ENCODE results near the gene FREM1.

- TF ChIP-seq USF2 (IDR thresholded peaks at IDR 0.05; ENCODE audit: low read depth, low read length) (no peak), CEBPB (IDR thresholded peaks at IDR 0.05; ENCODE audit: low read depth, low read length) (no peak), POLR2A (IDR thresholded peaks at IDR 0.05; ENCODE audit: low read depth, low read length) (no peak)
- TF ChIP-seq, protein P1, sequence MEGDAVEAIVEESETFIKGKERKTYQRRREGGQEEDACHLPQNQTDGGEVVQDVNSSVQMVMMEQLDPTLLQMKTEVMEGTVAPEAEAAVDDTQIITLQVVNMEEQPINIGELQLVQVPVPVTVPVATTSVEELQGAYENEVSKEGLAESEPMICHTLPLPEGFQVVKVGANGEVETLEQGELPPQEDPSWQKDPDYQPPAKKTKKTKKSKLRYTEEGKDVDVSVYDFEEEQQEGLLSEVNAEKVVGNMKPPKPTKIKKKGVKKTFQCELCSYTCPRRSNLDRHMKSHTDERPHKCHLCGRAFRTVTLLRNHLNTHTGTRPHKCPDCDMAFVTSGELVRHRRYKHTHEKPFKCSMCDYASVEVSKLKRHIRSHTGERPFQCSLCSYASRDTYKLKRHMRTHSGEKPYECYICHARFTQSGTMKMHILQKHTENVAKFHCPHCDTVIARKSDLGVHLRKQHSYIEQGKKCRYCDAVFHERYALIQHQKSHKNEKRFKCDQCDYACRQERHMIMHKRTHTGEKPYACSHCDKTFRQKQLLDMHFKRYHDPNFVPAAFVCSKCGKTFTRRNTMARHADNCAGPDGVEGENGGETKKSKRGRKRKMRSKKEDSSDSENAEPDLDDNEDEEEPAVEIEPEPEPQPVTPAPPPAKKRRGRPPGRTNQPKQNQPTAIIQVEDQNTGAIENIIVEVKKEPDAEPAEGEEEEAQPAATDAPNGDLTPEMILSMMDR (conservative IDR thresholded peaks at IDR 0.05; ENCODE audit: low read depth, low read length), result no peak
These were observed 46.0 kb upstream of the FREM1 start for GRCh38 chr9:14956208-14956607.

All from IMR-90 (cell line).